Measurements from ENCODE around the gene RBPJL. TPM values are rescaled to one million over a fixed set of nuclear protein-coding genes. Genes with fewer than 3 reads are reported as not detected.

RBPJL gene
- total and polyA plus RNA-seq, 2 experiments from 2014 or later = not detected

- Histone ChIP-seq H3K79me2 (no peaks in the 10 kb centered on the region), H3K36me3 (replicated peaks; ENCODE audit: insufficient read depth, low read depth) (no peaks in the 10 kb centered on the region), H3K9me2 (replicated peaks; ENCODE audit: insufficient read depth) (no peaks in the 10 kb centered on the region), H4K20me1 (ENCODE audit: insufficient read depth, poor library complexity, severe bottlenecking) (no peaks in the 10 kb centered on the region), H2AFZ (no peak overlapping the region), H3K27ac (no peak overlapping the region), H3K4me2 (no peak overlapping the region), H3K27me3 (peaks cover 14% of the 10 kb centered on the region), H3K4me1 (ENCODE audit: insufficient read depth) (no peaks in the 10 kb centered on the region), H3K9me3 (ENCODE audit: low read depth) (no peaks in the 10 kb centered on the region), H3K4me3 (no peak overlapping the region)
- WGBS (ENCODE audit: low lambda C conversion rate, missing lambda C conversion rate) = 23% methylated on average over 8 of the region's 8 CpGs
- peak; percentile 84 for DNase-seq (ENCODE audit: low spot score)
- TF ChIP-seq CTCF (IDR thresholded peaks at IDR 0.05; ENCODE audit: poor library complexity) = peak; percentile 92
- TF ChIP-seq EZH2 (IDR thresholded peaks at IDR 0.05; ENCODE audit: borderline replicate concordance) = no peak
Measured at GRCh38 chr20:45290677-45291355, 15.8 kb upstream of the RBPJL start.

GRCh38 chr20:45291526-45291925 lies 15.1 kb upstream of the RBPJL start:
- Histone ChIP-seq H3K9me2 (replicated peaks; ENCODE audit: insufficient read depth) (no peaks in the 10 kb centered on the region), H3K36me3 (replicated peaks; ENCODE audit: insufficient read depth, low read depth) (no peaks in the 10 kb centered on the region), H4K20me1 (ENCODE audit: insufficient read depth, poor library complexity, severe bottlenecking) (no peaks in the 10 kb centered on the region), H3K4me1 (ENCODE audit: insufficient read depth) (no peaks in the 10 kb centered on the region), H3K4me2 (no peak overlapping the region), H2AFZ (no peak overlapping the region), H3K9me3 (ENCODE audit: low read depth) (no peaks in the 10 kb centered on the region), H3K4me3 (no peak overlapping the region), H3K79me2 (no peaks in the 10 kb centered on the region), H3K27me3 (peaks cover 14% of the 10 kb centered on the region), H3K27ac (no peak overlapping the region)
- DNase-seq (ENCODE audit: low spot score) = no peak
- no peak for TF ChIP-seq EZH2phosphoT487 (IDR thresholded peaks at IDR 0.05; ENCODE audit: low read depth, severe bottlenecking, unreplicated experiment)
- TF ChIP-seq CTCF (IDR thresholded peaks at IDR 0.05; ENCODE audit: poor library complexity) = no peak
- TF ChIP-seq EZH2 (IDR thresholded peaks at IDR 0.05; ENCODE audit: borderline replicate concordance) = no peak
- 88% methylated on average over 9 of the region's 9 CpGs for WGBS (ENCODE audit: low lambda C conversion rate, missing lambda C conversion rate)

- peak overlapping the region; percentile 92 for H2AFZ ChIP-seq
- no peak for DNase-seq (ENCODE audit: low spot score)
- no peaks in the 10 kb centered on the region for H3K9me3 ChIP-seq (ENCODE audit: low read depth)
- H3K27me3 ChIP-seq = peaks cover 14% of the 10 kb centered on the region
- TF ChIP-seq EZH2phosphoT487 (IDR thresholded peaks at IDR 0.05; ENCODE audit: low read depth, severe bottlenecking, unreplicated experiment) (no peak), CTCF (IDR thresholded peaks at IDR 0.05; ENCODE audit: poor library complexity) (no peak), EZH2 (IDR thresholded peaks at IDR 0.05; ENCODE audit: borderline replicate concordance) (no peak)
- no peaks in the 10 kb centered on the region for H3K36me3 ChIP-seq (replicated peaks; ENCODE audit: insufficient read depth, low read depth)
- H3K4me2 ChIP-seq = no peak overlapping the region
- H3K4me3 ChIP-seq = no peak overlapping the region
- H3K79me2 ChIP-seq = no peaks in the 10 kb centered on the region
- WGBS (ENCODE audit: low lambda C conversion rate, missing lambda C conversion rate) = 97% methylated on average over 2 of the region's 2 CpGs
- H3K27ac ChIP-seq = no peak overlapping the region
- no peaks in the 10 kb centered on the region for H3K4me1 ChIP-seq (ENCODE audit: insufficient read depth)
- no peaks in the 10 kb centered on the region for H4K20me1 ChIP-seq (ENCODE audit: insufficient read depth, poor library complexity, severe bottlenecking)
- no peaks in the 10 kb centered on the region for H3K9me2 ChIP-seq (replicated peaks; ENCODE audit: insufficient read depth)
Measured at GRCh38 chr20:45292343-45292742, 14.3 kb upstream of the RBPJL start.
